NCI-H2107 treated with DMSO at 0.1 percent for 48 hours (cell line): Measurements from ENCODE around the gene SNRNP48.
A peak's percentile ranks its signal among the peaks of the same experiment; 100 is the strongest.

Source experiments
- DNase-seq: peaks from one replicate; lab custom pipeline; 2025; ENCODE audit not compliant: unreplicated experiment; lab: John Stamatoyannopoulos, UW

The SNRNP48 gene

DNA sequence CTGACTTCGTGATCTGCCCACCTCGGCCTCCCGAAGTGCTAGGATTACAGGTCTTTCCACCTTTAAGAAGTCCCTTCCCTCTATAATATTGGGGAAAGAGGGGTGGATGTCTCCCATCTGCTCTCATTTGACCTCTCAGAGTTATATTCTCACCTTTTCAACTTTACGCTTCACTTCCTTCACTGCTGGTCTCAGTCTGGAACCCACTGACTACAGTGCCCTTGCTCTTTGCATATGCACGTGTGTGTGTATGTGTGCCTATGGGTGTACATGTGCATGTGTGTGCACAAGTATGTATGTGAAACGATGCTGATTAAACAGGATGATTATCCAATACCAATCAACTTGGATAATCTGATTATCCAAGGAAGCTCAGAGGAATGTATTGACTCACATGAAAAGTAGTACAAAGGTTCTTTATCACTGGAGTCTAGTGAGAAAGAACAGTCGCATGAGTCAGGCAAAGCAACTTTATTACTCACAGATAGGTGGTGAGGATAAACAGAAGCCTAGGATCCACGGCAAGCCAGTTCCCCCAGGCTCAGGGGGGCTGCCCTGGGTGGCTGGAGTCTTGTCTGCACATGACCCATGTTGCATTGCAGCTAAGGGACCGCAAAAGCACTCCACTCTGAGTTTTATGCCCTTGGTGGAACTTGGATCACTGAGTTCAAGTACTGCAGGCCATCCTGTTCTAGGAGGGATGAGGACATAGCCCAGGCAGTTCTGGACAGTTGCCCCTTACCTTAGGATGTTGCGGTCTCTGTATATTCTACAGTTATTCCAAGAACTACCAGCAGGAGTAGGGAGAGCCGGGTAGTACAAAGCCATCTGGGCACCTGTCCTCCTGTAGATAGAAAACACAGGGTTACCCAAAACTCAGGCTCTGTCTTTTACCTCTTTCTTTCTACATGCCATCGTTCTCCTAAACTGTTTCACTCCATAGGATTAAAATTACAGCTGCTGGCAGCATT, 50.9 kb downstream of the SNRNP48 start:
- DNase-seq, result no peak

DNA sequence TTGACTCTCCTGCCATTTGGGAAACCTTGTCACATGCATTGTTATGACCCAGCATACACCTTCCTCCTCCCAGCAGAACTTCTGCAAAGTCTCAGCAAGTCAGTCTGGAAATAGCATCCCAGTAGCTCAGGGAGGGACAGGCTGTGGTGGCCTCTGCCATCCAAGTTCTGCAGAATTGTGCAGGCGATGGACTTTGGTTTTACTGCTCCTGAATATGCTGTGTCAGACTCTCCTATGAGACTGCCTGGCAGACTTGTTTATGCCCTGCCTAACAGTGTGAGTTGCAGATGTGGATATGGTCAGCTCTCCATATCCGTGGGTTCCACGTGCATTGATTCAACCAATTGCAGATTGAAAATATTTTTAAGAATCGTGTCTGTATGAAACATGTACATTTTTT, 52.8 kb downstream of the SNRNP48 start:
- no peak for DNase-seq

GRCh38 chr6:7644417-7644816, 54.4 kb downstream of the SNRNP48 start:
- no peak for DNase-seq

DNA sequence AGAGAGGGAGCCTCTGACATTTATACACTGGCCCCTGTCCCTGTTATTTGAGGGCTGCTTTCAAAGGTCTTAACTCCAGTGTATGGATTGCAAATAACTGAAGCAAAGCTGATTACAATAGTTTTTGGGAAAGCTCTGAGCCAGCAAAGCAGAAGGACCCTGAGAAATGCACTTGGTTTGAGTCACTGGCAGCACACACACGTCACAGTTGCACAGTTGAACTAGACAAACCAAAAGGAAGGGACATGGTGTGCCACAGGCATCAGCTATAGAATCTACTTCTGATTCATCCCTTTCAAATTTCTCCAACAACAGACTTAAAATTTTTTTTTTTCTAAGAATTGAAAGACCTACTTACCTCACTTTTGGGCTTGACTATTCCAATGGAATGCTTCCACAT, 56.4 kb downstream of the SNRNP48 start:
- no peak for DNase-seq

- DNase-seq, result peak; percentile 7
Measured at GRCh38 chr6:7647504-7647903, 57.5 kb downstream of the SNRNP48 start.

- DNase-seq, result no peak
Measured at GRCh38 chr6:7649037-7649810, 59.2 kb downstream of the SNRNP48 start.

GRCh38 chr6:7650878-7651277, 60.9 kb downstream of the SNRNP48 start:
- DNase-seq, result no peak

GRCh38 chr6:7652957-7653356, 63.0 kb downstream of the SNRNP48 start:
- DNase-seq, result no peak

DNA sequence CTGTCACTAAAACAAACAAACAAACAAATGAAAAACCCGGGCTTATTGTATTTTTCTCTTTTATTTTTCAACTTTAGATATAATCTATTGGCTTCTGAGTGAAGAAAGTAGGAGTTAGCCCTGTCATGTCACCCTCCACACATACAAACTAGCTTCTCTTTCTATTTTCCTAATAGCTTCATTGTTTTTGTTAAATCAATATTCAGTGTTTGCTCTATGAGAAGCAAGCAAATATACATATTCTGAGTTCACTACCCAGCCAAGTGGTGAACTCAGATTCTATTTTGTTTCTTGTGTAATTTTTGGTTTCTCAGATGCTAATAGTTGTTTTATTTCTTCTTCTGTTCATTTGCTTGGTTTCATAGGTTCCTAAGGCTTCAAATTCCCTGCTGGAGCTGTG, 66.4 kb downstream of the SNRNP48 start:
- no peak for DNase-seq

- no peak for DNase-seq
Measured at GRCh38 chr6:7658543-7658942, 68.5 kb downstream of the SNRNP48 start.

DNA sequence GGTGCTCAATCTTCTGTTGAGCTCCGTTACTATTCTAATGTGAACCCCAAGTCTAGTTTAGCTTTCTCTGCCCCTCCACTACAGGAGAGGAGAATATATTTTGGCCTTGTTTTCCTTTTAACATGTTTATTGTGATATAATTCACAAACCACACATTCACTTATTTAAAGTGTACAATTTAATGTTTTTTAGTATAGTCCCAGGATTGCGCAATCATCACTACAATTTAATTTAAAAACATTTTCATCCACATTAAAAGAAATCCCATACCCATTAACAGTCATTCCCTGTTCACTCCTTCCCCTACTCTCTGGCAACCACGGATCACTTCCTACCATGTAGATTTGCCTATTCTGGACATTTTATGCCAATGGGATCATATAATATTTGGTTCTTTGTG, 71.4 kb downstream of the SNRNP48 start:
- DNase-seq, result no peak
